Peyer's patch (tissue), 4 donors: ENCODE measurements around the gene PRELID2. TPM values are rescaled to one million over a fixed set of nuclear protein-coding genes. Genes with fewer than 3 reads are reported as not detected.

ENCODE experiments used
- DNase-seq, 3 donors: peaks; one replicate each; pipeline ENCODE4 v3.0.0-alpha.2; 2017 to 2019
- H3K27ac ChIP-seq, 4 donors: fragments of 200-600 bp; sonication (generic); one replicate each; pipeline ENCODE4 v1.5.1; 2016 to 2019
- H3K27me3 ChIP-seq, 2 donors: fragments of 200-600 bp; sonication (generic); one replicate each; pipeline ENCODE4 v1.5.1; 2019
- H3K36me3 ChIP-seq, 3 donors: fragments of 200-600 bp; sonication (generic); one replicate each; pipeline ENCODE4 v1.5.1; 2016 to 2019
- H3K4me1 ChIP-seq, 4 donors: fragments of 200-600 bp; sonication (generic); one replicate each; pipeline ENCODE4 v1.5.1; 2016 to 2019
- H3K4me3 ChIP-seq, 4 donors: fragments of 200-600 bp; sonication (generic); 1 replicate in 3 of 4; 2 replicates in 1 of 4; pipeline ENCODE4 v1.5.1; 2016 to 2019; ENCODE audit warnings: mild to moderate bottlenecking in 1 of 4
- H3K9me3 ChIP-seq, 4 donors: fragments of 200-600 bp; sonication (generic); one replicate each; pipeline ENCODE4 v1.5.1; 2016 to 2019; ENCODE audit warnings: mild to moderate bottlenecking in 1 of 4
- CTCF ChIP-seq, 6 experiments: fragments of 450-650 bp in 4 of 6; fragments of 200-600 bp in 2 of 6; sonication (generic) in 1 of 6; IDR thresholded peaks; one replicate each; pipeline ENCODE4 v1.5.1; 2017 to 2019; ENCODE audit warnings: antibody characterized with exemption in 6 of 6, mild to moderate bottlenecking in 3 of 6, moderate library complexity in 1 of 6
- POLR2A ChIP-seq, 2 donors: fragments of 450-650 bp; IDR thresholded peaks; one replicate each; pipeline ENCODE4 v1.5.1; 2017; ENCODE audit warnings: antibody characterized with exemption in 2 of 2, mild to moderate bottlenecking in 2 of 2, moderate library complexity in 2 of 2
- total RNA-seq, 4 donors: library from RNA; depleted of rRNA; stranded (reverse); fragments of >200 nt; gene quantifications; one replicate each; pipeline ENCODE4 v1.1.0, GENCODE V29; 2016

The PRELID2 gene
- total RNA-seq, 4 donors from 2014 or later = 81.7 to 194 (median 104) TPM

- no peak for DNase-seq
- no peaks in the 10 kb centered on the region for H3K27me3 ChIP-seq
- no peak for TF ChIP-seq POLR2A (IDR thresholded peaks at IDR 0.05)
- TF ChIP-seq CTCF (IDR thresholded peaks at IDR 0.05) = no peak
- no peak overlapping the region for H3K4me3 ChIP-seq
- no peak overlapping the region for H3K27ac ChIP-seq
- peaks cover 0 to 23% (median 0%) of the 10 kb centered on the region in 3 donors for H3K36me3 ChIP-seq
- no peaks in the 10 kb centered on the region for H3K9me3 ChIP-seq
- no peaks in the 10 kb centered on the region for H3K4me1 ChIP-seq
Observed at GRCh38 chr5:145791866-145792265, 43.3 kb downstream of the PRELID2 start.

- no peaks in the 10 kb centered on the region for H3K4me1 ChIP-seq
- TF ChIP-seq CTCF (IDR thresholded peaks at IDR 0.05) (no peak), POLR2A (IDR thresholded peaks at IDR 0.05) (no peak)
- peaks cover 0 to 28% (median 0%) of the 10 kb centered on the region in 3 donors for H3K36me3 ChIP-seq
- DNase-seq = no peak
- H3K9me3 ChIP-seq = no peaks in the 10 kb centered on the region
- H3K27ac ChIP-seq = no peak overlapping the region
- no peaks in the 10 kb centered on the region for H3K27me3 ChIP-seq
- H3K4me3 ChIP-seq = no peak overlapping the region
Observed at GRCh38 chr5:145787996-145788395, 47.1 kb downstream of the PRELID2 start.

- H3K27me3 ChIP-seq = no peaks in the 10 kb centered on the region
- H3K36me3 ChIP-seq = peaks cover 0 to 30% (median 0%) of the 10 kb centered on the region in 3 donors
- no peak overlapping the region for H3K4me3 ChIP-seq
- H3K27ac ChIP-seq = no peak overlapping the region
- no peaks in the 10 kb centered on the region for H3K9me3 ChIP-seq
- DNase-seq = no peak
- TF ChIP-seq CTCF (IDR thresholded peaks at IDR 0.05) = no peak
- no peak for TF ChIP-seq POLR2A (IDR thresholded peaks at IDR 0.05)
- H3K4me1 ChIP-seq = no peaks in the 10 kb centered on the region
Observed at GRCh38 chr5:145787507-145787906, 47.6 kb downstream of the PRELID2 start.

- no peaks in the 10 kb centered on the region for H3K9me3 ChIP-seq
- DNase-seq = no peak
- no peaks in the 10 kb centered on the region for H3K27me3 ChIP-seq
- TF ChIP-seq POLR2A (IDR thresholded peaks at IDR 0.05) = no peak
- no peak for TF ChIP-seq CTCF (IDR thresholded peaks at IDR 0.05)
- no peaks in the 10 kb centered on the region for H3K4me1 ChIP-seq
- no peak overlapping the region for H3K4me3 ChIP-seq
- peaks cover 0 to 30% (median 0%) of the 10 kb centered on the region in 3 donors for H3K36me3 ChIP-seq
- no peak overlapping the region for H3K27ac ChIP-seq
Observed at GRCh38 chr5:145787001-145787400, 48.1 kb downstream of the PRELID2 start.

GRCh38 chr5:145780982-145781381 lies 54.2 kb downstream of the PRELID2 start:
- no peak overlapping the region for H3K4me3 ChIP-seq

More at GRCh38 chr5:145780982-145781381, 54.2 kb downstream of the PRELID2 start:
- no peaks in the 10 kb centered on the region for H3K9me3 ChIP-seq
- TF ChIP-seq POLR2A (IDR thresholded peaks at IDR 0.05) = no peak
- no peak for TF ChIP-seq CTCF (IDR thresholded peaks at IDR 0.05)
- H3K36me3 ChIP-seq = peaks cover 0 to 8% (median 0%) of the 10 kb centered on the region in 3 donors
- no peaks in the 10 kb centered on the region for H3K27me3 ChIP-seq
- DNase-seq = no peak
- no peak overlapping the region for H3K27ac ChIP-seq
- H3K4me1 ChIP-seq = no peaks in the 10 kb centered on the region
